Activated CD8-positive, alpha-beta T cell treated with anti-CD3 and anti-CD28 coated beads, Interleukin-2, amount 10 ng/mL, durations not matched to agents 7 days and 5 days (primary cell): ENCODE data around the gene TLCD3A. TPM values are rescaled to one million over a fixed set of nuclear protein-coding genes. Genes with fewer than 3 reads are reported as not detected.

Experiments used
- ATAC-seq: fragments of 150-1000 bp; cut with Tn5 transposase; one replicate; pipeline ENCODE4 v1.10.0; 2021; ENCODE audit warnings: moderate library complexity
- CTCF ChIA-PET: fragments of 350-600 bp; sonication (Branson Sonifier 250); formaldehyde crosslinking; loops from one replicate; lab custom pipeline; 2021; ENCODE audit warnings: antibody characterized with exemption; lab: Charles Lee
- POLR2A ChIA-PET: fragments of 350-600 bp; sonication (Branson Sonifier 250); formaldehyde crosslinking; loops from one replicate; lab custom pipeline; 2021; ENCODE audit warnings: antibody characterized with exemption; lab: Charles Lee
- DNase-seq: peaks from one replicate; pipeline ENCODE4 v3.0.0-alpha.2; 2020
- H3K27ac Mint-ChIP-seq: one replicate; pipeline ENCODE4 v1.8.0; 2021; ENCODE audit warnings: mild to moderate bottlenecking, mixed read lengths
- H3K27me3 Mint-ChIP-seq: one replicate; pipeline ENCODE4 v1.8.0; 2021; ENCODE audit warnings: low read depth, mixed read lengths
- H3K36me3 Mint-ChIP-seq: one replicate; pipeline ENCODE4 v1.8.0; 2021; ENCODE audit warnings: low read depth, mixed read lengths
- H3K4me1 Mint-ChIP-seq: one replicate; pipeline ENCODE4 v1.8.0; 2021; ENCODE audit warnings: low read depth, mixed read lengths
- H3K4me3 Mint-ChIP-seq: one replicate; pipeline ENCODE4 v1.8.0; 2021; ENCODE audit warnings: mild to moderate bottlenecking, mixed read lengths
- H3K9me3 Mint-ChIP-seq: one replicate; pipeline ENCODE4 v1.8.0; 2022; ENCODE audit warnings: mixed read lengths; ENCODE audit not compliant: insufficient read depth
- total RNA-seq, 2 experiments: library from RNA; stranded (reverse); gene quantifications; one replicate each; pipeline ENCODE4 v1.2.3, GENCODE V29; 2021

The TLCD3A gene
- total RNA-seq = 10 to 100 TPM; 17.0 to 17.9 TPM

DNA sequence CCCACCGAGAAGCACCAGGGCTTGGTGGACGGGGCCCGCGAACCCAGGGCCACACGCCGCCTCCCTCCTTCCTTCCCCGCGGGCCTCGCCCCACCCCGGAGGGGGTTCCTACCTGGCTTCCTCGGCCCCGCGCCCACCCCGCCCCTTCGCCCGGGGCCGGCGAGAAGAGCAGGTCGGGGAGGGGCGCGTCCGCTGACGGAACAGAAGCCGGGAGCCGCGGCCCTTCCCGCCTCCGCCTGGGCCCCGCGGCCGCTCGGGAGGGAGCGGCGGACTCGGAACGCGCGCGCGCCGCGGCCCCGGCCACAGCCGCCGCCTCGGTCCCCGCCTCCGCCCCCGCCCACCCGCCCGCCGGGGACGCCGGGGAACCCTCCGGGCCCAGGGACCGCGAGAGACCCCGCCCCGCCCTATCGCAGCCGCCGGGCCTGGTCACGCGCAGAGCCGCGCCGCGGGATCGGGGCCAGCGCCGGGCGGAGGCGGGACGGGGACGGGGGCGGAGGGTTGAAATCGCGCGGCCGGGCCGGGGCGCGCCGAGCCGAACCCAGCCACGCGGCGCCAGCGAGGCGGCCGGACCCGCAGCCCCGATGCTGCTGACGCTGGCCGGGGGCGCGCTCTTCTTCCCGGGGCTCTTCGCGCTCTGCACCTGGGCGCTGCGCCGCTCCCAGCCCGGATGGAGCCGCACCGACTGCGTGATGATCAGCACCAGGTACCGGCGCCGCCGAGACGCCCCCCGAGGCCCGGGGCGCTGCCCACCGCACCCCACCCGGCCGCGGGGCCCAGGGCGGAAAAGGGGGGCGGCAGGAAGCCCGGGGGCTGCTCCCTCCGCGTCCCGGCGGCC is at the start of gene TLCD3A:
TLCD3A (plus strand) TSS at position 530 of the 835 bp plus-strand sequence; CDS start at position 582, 52 bp downstream.
- Mint-ChIP-seq H3K27ac (peak within 1 kb of the TSS; percentile 83), H3K36me3 (peaks cover 26% of the 10 kb centered on the region), H3K27me3 (no peaks in the 10 kb centered on the region), H3K9me3 (no peaks in the 10 kb centered on the region), H3K4me1 (peaks cover 27% of the 10 kb centered on the region), H3K4me3 (peak within 1 kb of the TSS; percentile 85)
- POLR2A ChIA-PET = no interaction called here
- ATAC-seq = peak; percentile 80
- peak; percentile 59 for DNase-seq
- CTCF ChIA-PET = interaction anchor here (0.9 to 1.3 kb wide), 2 partner anchors 19 to 23 kb away, joined by 3 to 5 read pairs; partner anchors contain the start of gene GEMIN4

DNA sequence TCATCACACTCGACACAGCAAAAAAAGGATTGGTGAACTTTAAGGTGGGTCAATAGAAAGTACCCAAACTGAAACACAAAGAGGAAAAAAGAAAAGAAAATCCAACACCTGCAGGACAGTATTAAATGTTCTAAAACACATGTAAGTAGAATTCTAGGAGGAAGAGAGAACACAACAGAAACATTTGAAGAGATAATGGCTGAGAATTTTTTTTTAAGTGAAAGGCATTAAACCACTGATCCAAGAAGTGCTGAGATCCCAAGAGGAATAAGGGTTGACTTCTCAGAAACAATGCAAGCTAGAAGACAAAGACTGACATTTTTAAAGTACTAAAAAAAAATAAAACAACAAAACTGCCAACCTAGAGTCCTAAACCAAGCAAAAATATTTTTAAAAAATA is 49.4 kb upstream of the TLCD3A start:
- ATAC-seq = no peak
- peaks cover 19% of the 10 kb centered on the region for H3K4me1 Mint-ChIP-seq
- CTCF ChIA-PET = interaction anchor here (1.3 to 2.0 kb wide), 2 partner anchors 17 to 271 kb away, joined by 6 to 7 read pairs; no protein-coding TSS in a partner anchor
- H3K27ac Mint-ChIP-seq = peak overlapping the region; percentile 10
- POLR2A ChIA-PET = no interaction called here
- DNase-seq = no peak
- no peak overlapping the region for H3K4me3 Mint-ChIP-seq
- H3K9me3 Mint-ChIP-seq = no peaks in the 10 kb centered on the region
- peaks cover 23% of the 10 kb centered on the region for H3K36me3 Mint-ChIP-seq
- H3K27me3 Mint-ChIP-seq = no peaks in the 10 kb centered on the region

GRCh38 chr17:683499-684254 is 48.7 kb upstream of the TLCD3A start:
- ChIA-PET POLR2A (no interaction called here), CTCF (interaction anchor here (1.3 to 2.0 kb wide), 2 partner anchors 16 to 271 kb away, joined by 6 to 7 read pairs; no protein-coding TSS in a partner anchor)
- Mint-ChIP-seq H3K27me3 (no peaks in the 10 kb centered on the region), H3K9me3 (no peaks in the 10 kb centered on the region), H3K4me1 (peaks cover 21% of the 10 kb centered on the region), H3K27ac (no peak overlapping the region), H3K4me3 (no peak overlapping the region), H3K36me3 (peaks cover 28% of the 10 kb centered on the region)
- ATAC-seq (no peak), DNase-seq (no peak)

GRCh38 chr17:685006-685405 is 47.4 kb upstream of the TLCD3A start:
- Mint-ChIP-seq H3K27ac (no peak overlapping the region), H3K9me3 (no peaks in the 10 kb centered on the region), H3K4me1 (peaks cover 21% of the 10 kb centered on the region), H3K27me3 (no peaks in the 10 kb centered on the region), H3K4me3 (no peak overlapping the region), H3K36me3 (peaks cover 29% of the 10 kb centered on the region)
- no peak for DNase-seq
- ATAC-seq = no peak
- ChIA-PET POLR2A (no interaction called here), CTCF (interaction anchor here (0.8 to 3.7 kb wide), 3 partner anchors 14 to 273 kb away, joined by 3 to 41 read pairs (median 4); no protein-coding TSS in a partner anchor)

GRCh38 chr17:688100-688989 is 44.1 kb upstream of the TLCD3A start:
- H3K27me3 Mint-ChIP-seq = no peaks in the 10 kb centered on the region
- no peak for DNase-seq
- ChIA-PET CTCF (interaction anchor here (0.9 to 3.7 kb wide), 8 partner anchors 10 to 276 kb away, joined by 3 to 41 read pairs (median 4); no protein-coding TSS in a partner anchor), POLR2A (no interaction called here)
- H3K27ac Mint-ChIP-seq = no peak overlapping the region
- H3K4me3 Mint-ChIP-seq = no peak overlapping the region
- peaks cover 4% of the 10 kb centered on the region for H3K4me1 Mint-ChIP-seq
- H3K36me3 Mint-ChIP-seq = peaks cover 26% of the 10 kb centered on the region
- no peak for ATAC-seq
- no peaks in the 10 kb centered on the region for H3K9me3 Mint-ChIP-seq

- no peak for DNase-seq
- Mint-ChIP-seq H3K9me3 (no peaks in the 10 kb centered on the region), H3K36me3 (peaks cover 23% of the 10 kb centered on the region), H3K4me1 (peaks cover 2% of the 10 kb centered on the region), H3K27ac (no peak overlapping the region), H3K27me3 (no peaks in the 10 kb centered on the region), H3K4me3 (no peak overlapping the region)
- ChIA-PET CTCF (interaction anchor here (1.1 to 1.3 kb wide), 2 partner anchors 10 to 277 kb away, joined by 3 to 7 read pairs; no protein-coding TSS in a partner anchor), POLR2A (no interaction called here)
- ATAC-seq = no peak
These were observed 42.7 kb upstream of the TLCD3A start for GRCh38 chr17:689556-690275.

DNA sequence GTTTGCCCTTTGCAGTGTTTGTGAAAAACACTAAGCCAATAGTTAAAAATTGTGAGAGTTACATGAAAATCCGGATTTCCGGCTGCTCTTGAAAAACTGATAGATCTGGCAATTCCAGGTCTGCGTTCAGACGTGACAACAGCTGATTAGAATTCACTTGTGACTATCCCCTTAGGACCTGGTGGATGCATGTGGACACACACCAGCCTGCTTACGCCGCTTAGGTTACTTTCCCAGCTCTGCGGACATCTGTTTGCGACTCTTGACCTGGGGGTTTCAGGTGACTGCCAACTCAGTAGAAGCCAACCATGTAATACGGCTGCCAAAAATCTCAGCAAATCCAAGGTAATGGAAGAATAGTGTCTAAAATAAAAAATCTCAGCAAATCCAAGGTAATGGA is 42.0 kb upstream of the TLCD3A start:
- Mint-ChIP-seq H3K4me1 (peaks cover 2% of the 10 kb centered on the region), H3K9me3 (no peaks in the 10 kb centered on the region), H3K36me3 (peaks cover 27% of the 10 kb centered on the region), H3K4me3 (no peak overlapping the region), H3K27me3 (no peaks in the 10 kb centered on the region), H3K27ac (no peak overlapping the region)
- no peak for ATAC-seq
- POLR2A ChIA-PET = no interaction called here
- DNase-seq = no peak
- CTCF ChIA-PET = interaction anchor here (1.7 to 1.9 kb wide), 2 partner anchors 10 to 278 kb away, joined by 8 to 16 read pairs; no protein-coding TSS in a partner anchor

DNA sequence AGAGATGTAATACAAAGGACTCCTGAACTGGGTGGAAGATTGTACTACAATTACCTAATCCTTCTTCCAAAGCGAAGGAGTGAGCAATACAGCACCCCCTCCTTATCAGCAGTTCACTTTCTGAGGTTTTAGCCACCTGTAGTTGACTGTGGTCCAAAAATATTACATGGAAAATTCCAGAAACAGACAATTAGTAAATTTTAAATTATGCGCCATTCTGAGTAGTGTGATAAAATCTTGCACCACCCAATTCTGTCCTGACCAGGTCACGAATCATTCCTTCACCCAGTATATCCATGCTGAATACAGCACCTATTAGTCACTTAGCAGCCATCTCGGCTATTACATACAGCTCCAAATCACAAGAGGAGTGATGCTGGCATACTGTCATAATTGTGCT is 41.0 kb upstream of the TLCD3A start:
- no peak for ATAC-seq
- Mint-ChIP-seq H3K27me3 (no peaks in the 10 kb centered on the region), H3K9me3 (no peaks in the 10 kb centered on the region), H3K36me3 (peaks cover 31% of the 10 kb centered on the region), H3K27ac (no peak overlapping the region), H3K4me1 (peaks cover 2% of the 10 kb centered on the region), H3K4me3 (no peak overlapping the region)
- POLR2A ChIA-PET = no interaction called here
- CTCF ChIA-PET = interaction anchor here (0.7 to 1.9 kb wide), 3 partner anchors 9 to 279 kb away, joined by 3 to 16 read pairs (median 8); no protein-coding TSS in a partner anchor
- DNase-seq = no peak

DNA sequence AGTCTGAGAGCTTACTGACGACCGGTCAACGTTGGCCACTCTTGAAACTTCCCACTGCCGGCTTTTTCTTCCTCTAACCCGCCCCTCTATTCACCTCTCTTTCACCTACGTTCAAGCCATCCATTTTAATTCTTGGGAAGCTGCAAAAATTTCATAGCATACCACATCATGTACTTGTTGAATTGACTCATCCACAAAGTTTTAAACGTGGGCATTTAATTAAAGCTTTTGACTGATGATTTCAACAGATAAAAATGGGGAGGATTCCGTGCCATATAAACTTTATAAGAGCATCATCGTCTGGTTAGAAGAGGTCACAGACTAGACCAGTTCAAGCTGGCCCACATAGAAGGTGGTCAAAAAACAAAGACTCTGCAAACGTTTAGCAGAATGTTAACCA is 40.3 kb upstream of the TLCD3A start:
- Mint-ChIP-seq H3K36me3 (peaks cover 33% of the 10 kb centered on the region), H3K27ac (no peak overlapping the region), H3K27me3 (no peaks in the 10 kb centered on the region), H3K4me1 (peaks cover 2% of the 10 kb centered on the region), H3K4me3 (no peak overlapping the region), H3K9me3 (no peaks in the 10 kb centered on the region)
- CTCF ChIA-PET = interaction anchor here (1.7 to 2.1 kb wide), 3 partner anchors 8 to 280 kb away, joined by 8 to 16 read pairs (median 8); no protein-coding TSS in a partner anchor
- no peak for DNase-seq
- no peak for ATAC-seq
- POLR2A ChIA-PET = no interaction called here

DNA sequence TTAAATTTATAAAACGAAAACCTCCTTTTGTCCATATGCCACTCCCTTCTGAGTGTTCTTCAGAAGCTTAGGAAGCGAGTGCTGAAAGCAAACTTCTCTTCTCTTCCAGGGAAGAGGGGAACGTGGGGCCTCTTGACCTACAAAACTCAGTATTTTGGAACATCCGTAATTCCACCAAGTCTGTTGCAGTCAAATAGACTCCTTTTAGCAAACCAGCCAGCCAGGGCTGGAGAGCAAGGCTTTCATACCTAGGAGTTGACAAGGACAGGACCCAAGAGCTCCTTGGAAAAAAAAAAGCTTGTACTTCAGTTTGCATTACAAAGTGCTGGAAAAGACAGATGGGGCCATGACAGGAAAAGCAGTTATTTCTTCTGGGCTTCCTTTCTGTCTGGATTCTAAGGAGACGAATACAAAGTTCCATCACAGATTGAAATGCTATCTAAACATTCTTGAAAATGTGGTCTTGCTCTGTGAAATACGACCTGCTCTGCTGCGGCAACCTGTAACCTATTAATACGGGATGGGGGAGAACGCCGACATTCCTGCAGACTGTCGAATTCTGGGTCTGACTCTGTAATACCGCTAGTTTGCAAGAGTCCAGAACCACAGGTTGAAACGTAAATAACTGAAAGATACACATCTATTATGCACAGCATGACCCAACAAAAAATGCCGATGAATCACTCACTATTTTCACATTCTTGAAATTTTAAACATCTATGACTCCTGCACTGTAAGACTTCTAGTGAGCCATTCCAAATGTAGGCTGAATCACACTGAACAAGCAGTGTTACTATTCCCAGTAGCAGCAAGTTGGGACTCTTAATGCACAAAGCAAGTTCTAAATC is 38.4 kb upstream of the TLCD3A start:
- Mint-ChIP-seq H3K27ac (no peak overlapping the region), H3K36me3 (peaks cover 30% of the 10 kb centered on the region), H3K4me3 (no peak overlapping the region), H3K4me1 (no peaks in the 10 kb centered on the region), H3K9me3 (no peaks in the 10 kb centered on the region), H3K27me3 (no peaks in the 10 kb centered on the region)
- POLR2A ChIA-PET = no interaction called here
- DNase-seq (no peak), ATAC-seq (no peak)
- CTCF ChIA-PET = interaction anchor here (2.1 kb wide), 1 partner anchor 282 kb away, joined by 8 read pairs; no protein-coding TSS in a partner anchor
